PC-9 (cell line): Measurements from ENCODE around the gene SLC22A15. TPM values are rescaled to one million over a fixed set of nuclear protein-coding genes. Genes with fewer than 3 reads are reported as not detected.

ENCODE experiments used
- BruUV-seq: library from RNA; stranded (reverse); fragments of 400-500 nt; replicated peaks from 2 replicates; lab custom pipeline; 2021; lab: Mats Ljungman, UMichigan
- CTCF ChIA-PET: fragments of 300-600 bp; sonication (Branson Sonifier 250); formaldehyde crosslinking; loops from one replicate; lab custom pipeline; 2022; ENCODE audit warnings: antibody characterized with exemption; lab: Charles Lee
- POLR2A ChIA-PET: fragments of 300-600 bp; sonication (Branson Sonifier 250); formaldehyde crosslinking; loops from one replicate; lab custom pipeline; 2022; ENCODE audit warnings: antibody characterized with exemption; ENCODE audit not compliant: unreplicated experiment; lab: Charles Lee
- DNase-seq, 2 experiments: peaks; one replicate each; pipeline versions ENCODE4 v3.0.0 to v3.0.0-alpha.2; 2015 to 2022; ENCODE audit warnings: mixed read lengths in 1 of 2
- H2AFZ ChIP-seq: fragments of 200-600 bp; sonication (generic); 2 replicates; pipeline ENCODE4 v1.8.1; 2017; ENCODE audit warnings: antibody characterized with exemption
- H3F3A ChIP-seq: fragments of 200-600 bp; sonication (generic); 2 replicates; pipeline ENCODE4 v1.8.1; 2017; ENCODE audit warnings: antibody characterized with exemption, mild to moderate bottlenecking, low read depth; ENCODE audit not compliant: insufficient read depth
- H3K27ac ChIP-seq: fragments of 200-600 bp; sonication (generic); 2 replicates; pipeline ENCODE4 v1.6.1; 2016; ENCODE audit warnings: mixed run types
- H3K27me3 ChIP-seq: fragments of 200-600 bp; sonication (generic); 2 replicates; pipeline ENCODE4 v1.6.1; 2016; ENCODE audit warnings: low read depth, mixed run types; ENCODE audit not compliant: insufficient read depth
- H3K36me3 ChIP-seq: fragments of 200-600 bp; sonication (generic); 2 replicates; pipeline ENCODE4 v1.6.1; 2016; ENCODE audit warnings: low read depth, mixed run types
- H3K4me1 ChIP-seq: fragments of 200-600 bp; sonication (generic); replicated peaks from 2 replicates; pipeline ENCODE4 v1.6.1; 2016; ENCODE audit warnings: mixed run types; ENCODE audit not compliant: insufficient read depth
- H3K4me2 ChIP-seq: fragments of 200-600 bp; sonication (generic); 2 replicates; pipeline ENCODE4 v1.6.1; 2017; ENCODE audit warnings: mixed run types
- H3K4me3 ChIP-seq: fragments of 200-600 bp; sonication (generic); 2 replicates; pipeline ENCODE4 v1.6.1; 2016; ENCODE audit warnings: mixed run types
- H3K79me2 ChIP-seq: fragments of 200-600 bp; sonication (generic); 2 replicates; pipeline ENCODE4 v1.6.1; 2017; ENCODE audit warnings: low read depth, mixed run types
- H3K9me2 ChIP-seq: fragments of 200-600 bp; sonication (generic); 2 replicates; pipeline ENCODE4 v1.8.1; 2017; ENCODE audit warnings: mild to moderate bottlenecking; ENCODE audit not compliant: insufficient read depth
- H3K9me3 ChIP-seq: fragments of 200-600 bp; sonication (generic); 2 replicates; pipeline ENCODE4 v1.8.1; 2016; ENCODE audit warnings: low read depth; ENCODE audit not compliant: insufficient read depth
- H4K20me1 ChIP-seq: fragments of 200-600 bp; sonication (generic); 2 replicates; pipeline ENCODE4 v1.8.1; 2017; ENCODE audit not compliant: insufficient read depth
- CTCF ChIP-seq: fragments of 200-600 bp; sonication (generic); conservative IDR thresholded peaks from 2 replicates; pipeline ENCODE4 v1.6.1; 2017; ENCODE audit warnings: mixed run types, antibody characterized with exemption, mild to moderate bottlenecking, moderate library complexity
- EZH2 ChIP-seq: fragments of 200-600 bp; sonication (generic); IDR thresholded peaks from 2 replicates; pipeline ENCODE4 v1.8.0; 2017; ENCODE audit warnings: antibody characterized with exemption, low read depth
- intact Hi-C: fragments of 100-400 bp; cut with micrococcal nuclease; formaldehyde crosslinking; loops from one replicate; pipeline ENCODE4 v1.10.0; 2022; ENCODE audit not compliant: unreplicated experiment
- total RNA-seq: library from RNA; stranded (reverse); gene quantifications from 2 replicates; pipeline ENCODE4 v1.2.3, GENCODE V29; 2021

SLC22A15 gene
- total RNA-seq, 1 experiment from 2014 or later = 1.8 TPM

GRCh38 chr1:116113615-116114014 is 137.3 kb downstream of the SLC22A15 start:
- ChIA-PET POLR2A (no interaction called here), CTCF (no interaction called here)
- Histone ChIP-seq H3K9me3 (peaks cover 5% of the 10 kb centered on the region; the same call in 1 of the 2 replicates), H3F3A (peaks cover 9% of the 10 kb centered on the region), H3K27ac (no peak overlapping the region), H3K4me2 (no peak overlapping the region), H3K9me2 (no peaks in the 10 kb centered on the region), H3K79me2 (no peaks in the 10 kb centered on the region), H4K20me1 (no peaks in the 10 kb centered on the region), H3K4me1 (peaks cover 23% of the 10 kb centered on the region), H3K4me3 (no peak overlapping the region), H3K27me3 (no peaks in the 10 kb centered on the region), H2AFZ (no peak overlapping the region), H3K36me3 (no peaks in the 10 kb centered on the region)
- intact Hi-C loops = no loop called here
- no TSS peak for BruUV-seq
- DNase-seq = no peak
- no peak for TF ChIP-seq EZH2
- no peak for TF ChIP-seq CTCF

GRCh38 chr1:116115476-116116439 is 139.4 kb downstream of the SLC22A15 start:
- intact Hi-C loops = no loop called here
- ChIA-PET POLR2A (no interaction called here), CTCF (no interaction called here)
- no peaks in the 10 kb centered on the region; the same call in 1 of the 2 replicates for H3F3A ChIP-seq
- H3K79me2 ChIP-seq = no peaks in the 10 kb centered on the region
- no peaks in the 10 kb centered on the region for H3K36me3 ChIP-seq
- H4K20me1 ChIP-seq = no peaks in the 10 kb centered on the region
- TF ChIP-seq CTCF (no peak), EZH2 (no peak)
- peaks cover 10% of the 10 kb centered on the region for H3K4me1 ChIP-seq
- H3K9me2 ChIP-seq = no peaks in the 10 kb centered on the region
- H3K9me3 ChIP-seq = no peaks in the 10 kb centered on the region
- DNase-seq = peak; percentile 33 to 73
- H3K27ac ChIP-seq = no peak overlapping the region
- peak overlapping the region; percentile 10; the same call in 1 of the 2 replicates for H2AFZ ChIP-seq
- H3K4me3 ChIP-seq = no peak overlapping the region
- BruUV-seq = no TSS peak
- no peak overlapping the region for H3K4me2 ChIP-seq
- no peaks in the 10 kb centered on the region for H3K27me3 ChIP-seq

GRCh38 chr1:116118471-116118870 is 142.2 kb downstream of the SLC22A15 start:
- CTCF ChIA-PET = no interaction called here
- DNase-seq = no peak
- Histone ChIP-seq H3K79me2 (no peaks in the 10 kb centered on the region), H3K36me3 (no peaks in the 10 kb centered on the region), H3K9me2 (no peaks in the 10 kb centered on the region), H4K20me1 (no peaks in the 10 kb centered on the region), H3K27me3 (no peaks in the 10 kb centered on the region), H2AFZ (no peak overlapping the region), H3K27ac (no peak overlapping the region), H3K4me2 (no peak overlapping the region), H3F3A (peaks cover 20% of the 10 kb centered on the region), H3K9me3 (no peaks in the 10 kb centered on the region), H3K4me3 (no peak overlapping the region), H3K4me1 (peaks cover 26% of the 10 kb centered on the region)
- no peak for TF ChIP-seq CTCF
- TF ChIP-seq EZH2 = no peak
- intact Hi-C loops = no loop called here
- BruUV-seq = no TSS peak
- POLR2A ChIA-PET = no interaction called here

Other genes with a start within 250 kb of the SLC22A15 start
- not detected in 2 replicates for gene CASQ2, start 207.8 kb upstream of the SLC22A15 start, total RNA-seq
- not detected in 2 replicates for gene NHLH2, start 135.4 kb upstream of the SLC22A15 start, total RNA-seq
- not detected in 2 replicates for gene MAB21L3, start 134.9 kb downstream of the SLC22A15 start, total RNA-seq